ENCODE measurements around the gene BCAS1.

The BCAS1 gene

DNA sequence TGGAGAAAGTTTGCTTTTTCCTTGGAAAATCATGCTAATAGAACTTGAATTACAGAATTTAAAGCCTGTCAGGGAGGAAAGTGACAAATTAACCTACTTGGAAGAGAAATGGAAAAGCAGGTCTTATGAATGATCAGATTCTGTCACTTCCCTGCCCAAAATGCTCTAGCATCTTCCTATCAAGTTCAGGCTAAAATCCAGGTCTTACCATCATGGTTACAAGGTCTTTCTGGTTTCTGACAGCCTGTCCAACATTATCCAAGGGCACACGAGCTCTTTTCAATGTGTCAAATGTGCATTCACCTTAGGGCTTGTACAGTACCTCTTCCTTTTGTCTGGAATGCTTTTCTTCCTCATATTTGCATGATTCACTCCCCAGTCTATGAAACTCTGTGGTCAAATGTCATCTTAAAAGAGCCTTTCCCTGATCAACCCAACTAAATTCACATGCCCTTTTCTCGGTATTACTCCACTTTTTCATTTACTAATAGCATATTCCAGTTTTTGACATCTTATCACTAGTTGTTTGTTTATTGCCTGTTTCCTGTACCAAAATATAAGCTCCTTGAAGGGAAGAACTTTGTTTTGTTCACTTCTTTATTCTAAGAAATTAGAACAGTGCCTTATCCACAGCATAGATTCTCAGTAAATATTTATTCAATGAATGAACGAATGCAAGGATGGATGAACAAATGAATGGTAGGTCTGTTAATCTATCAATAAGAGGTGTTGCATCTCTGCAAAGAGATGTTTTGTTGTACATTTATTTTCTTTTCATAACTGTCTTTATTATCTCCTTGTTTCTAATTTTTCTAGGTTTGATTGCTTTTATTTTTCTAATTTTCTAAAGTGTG is 139.5 kb downstream of the BCAS1 start:
- in situ Hi-C loops (cut with HindIII; ENCODE audit: low pct_ligation_motif_present, low pct_unique_long_range_greater_than_20kb, low sequenced_read_pairs) = no loop called here
- no peak for DNase-seq

DNA sequence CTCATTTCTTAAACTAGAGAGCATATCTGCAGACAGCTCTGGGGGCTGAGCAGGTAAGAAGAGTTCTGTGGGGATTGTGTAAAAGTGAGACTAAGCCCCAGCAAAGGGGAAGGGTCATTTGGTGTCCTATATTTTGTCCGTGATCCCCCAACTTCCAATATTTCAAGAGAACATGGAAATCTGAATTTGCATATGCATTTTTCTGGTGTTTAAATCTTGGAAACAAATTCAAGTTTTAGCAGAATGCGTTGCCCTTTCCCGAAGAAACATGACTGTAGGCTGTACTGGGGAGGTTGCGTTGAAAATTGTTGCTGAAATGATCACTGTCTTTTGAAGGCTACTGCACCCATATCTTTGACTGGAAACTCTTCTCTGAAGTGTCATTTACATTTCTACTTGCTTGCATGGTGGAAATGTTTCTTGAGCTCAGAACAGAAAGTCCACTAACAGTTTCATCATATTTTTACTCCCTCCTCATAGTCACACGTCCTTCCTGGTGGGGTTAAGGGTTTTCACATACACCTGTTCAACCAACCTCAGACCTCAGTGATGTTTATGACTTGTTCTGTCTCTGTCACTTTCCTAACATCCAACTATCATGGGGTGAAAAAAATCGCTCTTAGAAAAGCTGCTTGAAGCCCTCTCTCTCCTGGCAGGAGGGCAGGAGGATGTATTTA is 140.3 kb downstream of the BCAS1 start:
- no peak for DNase-seq
- in situ Hi-C loops (cut with HindIII; ENCODE audit: low pct_ligation_motif_present, low pct_unique_long_range_greater_than_20kb, low sequenced_read_pairs) = no loop called here

DNA sequence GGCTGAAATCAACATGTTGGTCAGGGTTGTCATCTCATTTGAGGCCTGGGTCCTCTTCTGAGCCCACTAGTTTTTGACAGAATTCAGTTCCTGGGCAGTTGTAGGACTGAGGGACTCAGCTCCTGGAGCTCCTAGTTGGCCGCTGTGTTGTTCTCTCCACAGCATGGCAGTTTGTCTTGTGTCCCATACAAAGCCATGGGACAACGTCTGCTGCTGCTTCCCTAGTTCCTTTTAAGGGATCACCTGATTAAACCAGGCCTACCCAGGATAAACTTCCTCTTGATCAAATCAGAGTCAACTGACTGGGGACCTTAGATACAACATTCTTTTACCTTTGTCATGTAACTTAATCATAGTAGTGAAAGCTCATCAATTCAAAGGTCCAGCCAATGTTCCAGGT is 141.0 kb downstream of the BCAS1 start:
- in situ Hi-C loops (cut with HindIII; ENCODE audit: low pct_ligation_motif_present, low pct_unique_long_range_greater_than_20kb, low sequenced_read_pairs) = no loop called here
- no peak for DNase-seq

DNA sequence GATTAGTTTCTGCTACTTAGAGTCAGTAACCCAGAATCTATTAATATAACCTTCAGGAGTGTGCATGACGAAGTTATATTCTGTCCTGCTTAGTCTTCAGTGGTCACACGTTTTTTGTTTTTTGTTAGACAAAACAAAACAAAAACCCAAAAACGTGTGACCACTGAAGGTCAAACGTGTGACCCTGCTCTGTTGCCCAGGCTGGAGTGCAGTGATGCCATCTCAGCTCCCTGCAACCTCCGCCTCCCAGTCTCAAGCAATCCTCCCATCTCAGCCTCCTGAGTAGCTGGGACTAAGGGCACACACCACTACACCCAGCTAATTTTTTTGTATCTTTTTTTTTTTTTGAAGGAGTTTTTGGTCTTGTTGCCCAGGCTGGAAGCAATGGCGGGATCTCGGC is 142.4 kb downstream of the BCAS1 start:
- in situ Hi-C loops (cut with HindIII; ENCODE audit: low pct_ligation_motif_present, low pct_unique_long_range_greater_than_20kb, low sequenced_read_pairs) = no loop called here
- no peak for DNase-seq

DNA sequence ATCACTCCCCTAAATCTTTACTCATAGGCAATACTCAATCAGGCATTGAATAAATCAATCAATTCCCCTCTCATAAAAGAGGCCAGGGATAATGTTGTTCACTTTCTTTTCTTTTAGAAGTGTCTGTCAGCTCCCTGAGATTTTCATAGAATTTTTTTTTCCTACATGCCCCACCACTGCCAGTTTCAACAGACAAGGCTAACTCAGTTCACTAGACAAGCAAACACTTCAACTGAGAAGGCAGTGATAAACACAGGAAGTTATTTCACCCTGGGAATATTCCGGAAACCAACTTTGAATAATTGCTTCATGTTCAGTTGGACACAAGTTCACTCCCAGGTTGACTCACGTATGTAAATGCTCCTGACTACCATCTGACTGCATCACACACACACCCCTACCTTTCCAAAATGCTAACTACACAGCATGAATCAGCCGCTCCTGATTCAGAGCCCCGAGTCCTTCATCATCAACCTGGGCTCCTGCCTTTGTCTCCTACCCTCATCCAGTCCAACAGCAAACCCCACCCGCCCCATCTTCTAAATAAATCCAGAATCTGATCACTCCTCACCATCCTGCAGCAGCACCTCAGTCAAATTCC is 143.9 kb downstream of the BCAS1 start:
- in situ Hi-C loops (cut with HindIII; ENCODE audit: low pct_ligation_motif_present, low pct_unique_long_range_greater_than_20kb, low sequenced_read_pairs) = no loop called here
- DNase-seq = peak; percentile 81

DNA sequence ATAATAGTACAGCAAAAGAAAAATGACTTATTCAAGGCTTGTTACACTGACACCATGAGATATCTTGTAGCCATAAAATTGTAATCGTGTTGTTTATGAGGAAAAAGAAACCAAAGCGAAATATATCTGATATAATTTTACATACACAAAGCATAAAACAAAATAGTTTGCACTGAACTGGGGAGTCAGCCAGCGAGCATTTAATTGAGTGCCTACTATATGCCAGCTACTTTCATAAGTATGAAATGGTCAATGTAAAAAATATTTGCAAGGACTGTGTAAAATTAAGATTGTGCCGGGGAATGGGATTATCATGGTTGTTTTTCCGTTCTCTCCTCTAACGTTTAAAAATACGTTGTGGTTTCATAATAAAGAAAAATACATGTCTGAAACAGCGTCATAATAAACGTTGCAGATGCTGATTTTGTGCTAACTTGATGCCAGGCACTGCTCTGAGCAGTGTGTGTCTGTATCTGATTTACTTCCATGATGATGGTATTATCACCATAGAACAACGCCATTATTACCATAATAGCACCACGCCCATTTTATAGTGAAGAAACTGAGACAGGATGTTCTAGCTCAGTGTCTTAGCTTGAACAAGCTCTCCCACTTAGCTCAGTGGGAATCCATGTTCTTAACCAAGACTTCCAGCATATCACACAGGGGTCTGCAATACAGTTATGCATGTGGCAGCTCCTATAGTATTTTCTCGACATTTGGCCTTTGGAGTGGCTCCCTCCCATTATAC is 144.6 kb downstream of the BCAS1 start:
- DNase-seq = no peak
- in situ Hi-C loops (cut with HindIII; ENCODE audit: low pct_ligation_motif_present, low pct_unique_long_range_greater_than_20kb, low sequenced_read_pairs) = no loop called here

DNA sequence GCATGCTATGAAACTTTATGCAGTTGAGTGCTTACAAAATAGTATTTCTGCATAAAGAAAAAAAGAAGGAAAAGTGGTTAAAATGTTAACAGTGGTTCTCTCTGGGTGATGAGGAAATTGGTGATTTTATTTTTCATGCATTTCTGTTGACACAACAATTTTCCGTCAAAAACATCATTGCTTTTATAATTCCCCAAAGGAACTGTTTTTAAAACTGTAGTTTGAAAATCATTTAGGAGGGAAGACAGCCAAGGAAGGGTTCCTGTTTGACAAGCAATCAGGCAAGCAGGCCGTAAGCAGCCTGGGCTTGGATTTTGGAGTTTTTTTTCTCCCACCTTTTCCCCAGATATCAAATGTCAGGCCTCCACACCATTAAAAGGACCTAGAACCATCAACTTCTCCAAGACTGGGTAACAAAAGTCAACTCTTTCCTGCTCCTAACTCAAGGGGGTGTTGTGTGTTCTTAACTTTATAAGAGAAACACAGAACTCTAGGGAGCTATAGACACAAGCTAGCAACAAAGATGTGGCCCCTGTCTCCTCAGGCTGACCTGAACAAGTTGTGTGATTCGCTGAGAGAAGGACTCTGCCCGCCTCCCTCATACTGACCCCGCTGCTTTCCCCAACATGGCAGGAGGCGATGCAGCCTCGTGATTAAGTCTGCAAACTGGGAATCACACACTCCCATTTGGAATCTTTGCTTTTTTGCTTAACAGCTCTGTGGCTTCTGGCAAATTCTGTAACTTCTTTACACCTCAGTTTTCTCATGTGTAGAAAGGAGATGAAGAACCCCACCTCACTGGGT is 146.6 kb downstream of the BCAS1 start:
- DNase-seq = no peak
- in situ Hi-C loops (cut with HindIII; ENCODE audit: low pct_ligation_motif_present, low pct_unique_long_range_greater_than_20kb, low sequenced_read_pairs) = loop anchor here (25.0 kb wide), 1 partner anchor 161 kb away; no protein-coding TSS in a partner anchor

DNA sequence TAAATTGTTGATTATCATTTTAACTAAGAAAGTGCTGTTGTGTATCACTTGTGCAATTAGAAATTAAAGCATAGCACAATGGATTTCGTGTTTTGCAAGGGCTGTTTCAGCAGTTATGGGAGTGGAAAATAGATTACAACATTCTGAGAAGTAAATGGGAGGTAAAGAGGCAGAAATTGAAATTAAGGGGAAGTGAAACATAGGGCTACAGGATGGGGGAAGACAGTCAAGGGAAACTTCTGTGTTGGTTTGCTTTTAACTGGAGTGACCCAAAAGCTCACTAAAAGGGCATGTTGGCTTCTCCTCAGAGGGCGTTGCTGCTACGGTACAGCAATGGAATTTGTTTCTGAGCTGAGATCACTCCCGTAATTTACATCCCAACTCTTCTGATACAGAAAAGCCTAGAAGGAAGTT is 147.5 kb downstream of the BCAS1 start:
- DNase-seq = no peak
- in situ Hi-C loops (cut with HindIII; ENCODE audit: low pct_ligation_motif_present, low pct_unique_long_range_greater_than_20kb, low sequenced_read_pairs) = loop anchor here (25.0 kb wide), 1 partner anchor 161 kb away; no protein-coding TSS in a partner anchor

DNA sequence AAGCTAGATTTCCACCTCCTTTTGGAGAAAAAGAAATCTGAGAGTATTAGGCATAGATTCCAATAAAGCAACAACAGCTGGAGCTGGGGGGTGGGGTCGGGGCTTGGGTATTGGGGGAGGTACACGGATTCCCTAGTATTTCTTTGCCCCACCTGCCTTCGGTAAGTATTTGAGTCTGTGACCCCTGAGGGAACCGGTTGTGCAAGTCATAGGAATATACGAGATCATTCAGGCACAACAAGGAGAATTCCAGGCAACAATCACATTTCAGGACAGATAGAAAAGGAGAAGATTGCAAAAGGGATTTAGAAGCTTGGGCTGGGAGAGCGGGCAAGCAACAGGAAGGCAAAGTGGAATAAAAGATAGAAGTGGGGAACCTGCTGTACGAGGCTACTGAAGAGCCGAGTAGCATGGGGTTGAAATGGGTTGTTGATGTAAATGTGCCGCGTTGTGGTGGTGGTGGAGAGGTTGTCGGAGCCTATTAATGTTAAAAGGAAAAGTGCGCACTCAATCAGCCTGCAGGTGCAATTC is 148.9 kb downstream of the BCAS1 start:
- no peak for DNase-seq
- in situ Hi-C loops (cut with HindIII; ENCODE audit: low pct_ligation_motif_present, low pct_unique_long_range_greater_than_20kb, low sequenced_read_pairs) = loop anchor here (25.0 kb wide), 1 partner anchor 159 kb away; no protein-coding TSS in a partner anchor

DNA sequence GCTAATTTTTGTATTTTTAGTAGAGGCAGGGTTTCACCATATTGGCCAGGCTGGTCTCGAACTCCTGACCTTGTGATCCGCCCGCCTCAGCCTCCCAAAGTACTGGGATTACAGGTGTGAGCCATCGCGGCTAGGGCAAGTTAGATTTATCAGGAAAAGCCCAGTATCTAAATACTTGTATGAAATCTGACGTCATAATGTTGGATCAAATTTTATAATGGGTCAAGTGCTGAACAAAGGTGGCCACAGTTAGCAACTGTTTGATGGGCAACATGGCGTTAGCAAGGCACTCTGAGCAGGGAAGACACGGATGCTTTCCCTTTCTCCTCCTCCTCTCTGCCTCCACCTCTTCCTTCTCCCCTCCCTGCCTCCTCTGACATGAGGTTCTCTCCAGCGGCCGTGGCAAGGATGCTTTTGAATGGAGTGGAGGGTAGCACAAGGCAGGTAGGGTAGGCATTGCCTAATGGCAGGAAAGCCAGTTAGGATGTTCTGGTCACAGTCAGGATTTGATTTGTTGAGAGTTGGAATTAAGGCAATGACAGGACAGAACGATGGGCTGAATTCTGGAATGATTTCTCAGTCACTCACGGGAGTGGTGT is 149.6 kb downstream of the BCAS1 start:
- no peak for DNase-seq
- in situ Hi-C loops (cut with HindIII; ENCODE audit: low pct_ligation_motif_present, low pct_unique_long_range_greater_than_20kb, low sequenced_read_pairs) = loop anchor here (25.0 kb wide), 1 partner anchor 158 kb away; no protein-coding TSS in a partner anchor

DNA sequence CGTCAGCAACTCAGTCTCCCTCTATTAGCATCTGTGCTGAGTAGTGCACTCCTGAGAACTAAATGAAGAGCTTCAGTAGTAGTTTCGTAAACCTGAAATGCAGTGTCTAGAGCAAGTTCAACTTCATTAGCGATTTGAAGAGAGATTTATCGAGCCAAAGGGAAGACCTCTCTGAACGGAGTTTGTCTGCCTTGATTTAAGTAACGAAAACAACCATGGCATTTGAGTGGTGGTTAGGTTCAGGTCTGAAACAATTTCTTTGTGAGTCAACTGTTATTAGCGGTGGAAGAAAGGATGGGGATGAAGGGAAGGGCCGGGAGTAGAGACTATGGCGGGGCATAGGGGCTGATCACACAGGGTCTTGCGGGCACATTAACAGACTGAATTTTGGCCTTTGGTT is 150.5 kb downstream of the BCAS1 start:
- no peak for DNase-seq
- in situ Hi-C loops (cut with HindIII; ENCODE audit: low pct_ligation_motif_present, low pct_unique_long_range_greater_than_20kb, low sequenced_read_pairs) = loop anchor here (25.0 kb wide), 1 partner anchor 158 kb away; no protein-coding TSS in a partner anchor

DNA sequence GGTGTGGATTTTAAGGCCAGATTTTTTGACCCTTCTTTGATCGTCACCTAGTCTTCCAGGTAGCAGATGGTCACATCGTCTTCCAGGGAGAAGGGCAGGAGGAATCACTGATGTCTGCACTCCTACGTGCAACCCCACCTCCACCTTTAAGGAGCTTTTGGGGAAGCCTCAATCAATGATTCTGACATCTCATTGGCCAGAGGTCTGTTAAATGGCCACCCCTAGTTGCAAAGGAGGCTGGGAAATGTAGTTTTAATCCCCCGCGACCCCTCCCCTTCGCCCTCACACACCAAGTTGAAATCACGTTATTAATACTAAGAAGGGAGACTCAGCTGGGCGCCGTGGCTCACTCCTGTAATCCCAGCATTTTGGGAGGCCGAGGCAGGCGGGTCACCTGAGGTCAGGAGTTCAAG is 151.4 kb downstream of the BCAS1 start:
- no peak for DNase-seq
- in situ Hi-C loops (cut with HindIII; ENCODE audit: low pct_ligation_motif_present, low pct_unique_long_range_greater_than_20kb, low sequenced_read_pairs) = loop anchor here (25.0 kb wide), 1 partner anchor 157 kb away; no protein-coding TSS in a partner anchor

DNA sequence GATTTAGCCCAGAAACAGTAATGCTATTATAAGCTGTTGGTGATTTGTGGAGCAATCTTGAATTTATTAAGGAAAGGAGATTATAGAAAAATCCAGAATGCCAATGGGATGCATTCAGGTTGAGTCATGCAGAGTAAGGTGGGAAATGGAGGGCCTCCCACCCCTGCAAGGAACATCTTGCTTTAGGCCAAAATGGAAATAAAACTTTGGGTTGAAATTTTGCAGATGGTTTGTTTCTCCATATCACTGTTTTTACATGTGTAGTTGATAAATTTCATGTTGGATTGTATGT is 152.4 kb downstream of the BCAS1 start:
- in situ Hi-C loops (cut with HindIII; ENCODE audit: low pct_ligation_motif_present, low pct_unique_long_range_greater_than_20kb, low sequenced_read_pairs) = loop anchor here (25.0 kb wide), 1 partner anchor 156 kb away; no protein-coding TSS in a partner anchor
- DNase-seq = no peak

DNA sequence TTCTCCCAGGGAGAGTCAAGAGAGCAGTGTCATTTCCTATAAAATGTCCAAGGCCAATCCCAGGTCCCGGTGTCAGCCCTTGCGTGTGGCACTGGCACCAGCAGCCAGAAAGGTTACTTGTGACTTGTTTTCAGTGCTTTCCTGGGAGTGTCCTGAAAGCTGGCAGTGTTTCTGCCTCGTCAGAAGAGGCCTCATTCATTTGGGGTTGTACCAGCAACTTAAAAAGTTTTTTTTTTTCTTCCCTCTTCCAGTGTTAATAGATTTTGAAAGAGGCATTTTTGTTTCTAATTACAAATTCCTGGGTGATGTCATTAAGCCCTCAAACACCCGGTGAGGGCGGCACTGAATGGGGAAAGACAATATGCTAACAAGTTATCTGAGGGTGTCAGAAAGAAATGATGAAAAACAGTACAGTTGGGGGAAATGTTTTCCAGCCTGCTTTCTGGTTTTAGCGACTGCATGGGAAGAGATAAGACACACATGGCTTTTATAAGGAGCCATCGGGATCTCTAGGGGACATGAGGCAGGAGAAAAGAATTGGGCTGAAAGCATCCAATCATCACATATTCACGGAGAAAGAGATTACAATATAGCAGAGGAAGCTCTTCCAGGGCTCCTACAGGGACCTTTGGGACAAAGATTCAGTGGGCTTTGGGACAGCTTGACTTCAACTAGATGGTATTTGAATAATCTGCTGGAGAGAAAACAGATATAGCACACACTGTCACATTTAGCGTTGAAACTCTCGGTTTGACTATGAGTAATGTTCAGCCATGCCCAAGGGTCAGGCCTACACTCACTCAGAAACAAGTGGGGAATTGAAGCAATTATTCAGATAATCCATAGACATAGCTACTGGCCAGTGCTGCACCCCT is 153.0 kb downstream of the BCAS1 start:
- in situ Hi-C loops (cut with HindIII; ENCODE audit: low pct_ligation_motif_present, low pct_unique_long_range_greater_than_20kb, low sequenced_read_pairs) = loop anchor here (25.0 kb wide), 1 partner anchor 155 kb away; no protein-coding TSS in a partner anchor
- no peak for DNase-seq

DNA sequence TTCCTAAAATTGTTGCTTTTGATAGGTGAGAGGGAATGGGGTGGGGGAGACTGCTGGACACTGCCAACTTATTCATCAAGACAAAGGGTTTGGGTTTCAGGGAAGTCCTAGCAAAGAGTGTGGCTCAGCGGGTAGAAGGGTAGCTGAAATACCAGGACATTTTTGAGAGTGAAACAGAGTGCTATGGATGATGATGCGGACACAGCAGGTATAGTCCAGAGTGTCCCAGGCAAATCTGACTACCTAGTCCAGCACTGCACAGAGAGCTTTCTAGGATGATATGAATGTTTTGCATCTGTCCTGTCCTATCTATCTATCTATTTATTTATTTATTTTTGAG is 154.3 kb downstream of the BCAS1 start:
- in situ Hi-C loops (cut with HindIII; ENCODE audit: low pct_ligation_motif_present, low pct_unique_long_range_greater_than_20kb, low sequenced_read_pairs) = loop anchor here (25.0 kb wide), 1 partner anchor 154 kb away; no protein-coding TSS in a partner anchor
- DNase-seq = no peak

DNA sequence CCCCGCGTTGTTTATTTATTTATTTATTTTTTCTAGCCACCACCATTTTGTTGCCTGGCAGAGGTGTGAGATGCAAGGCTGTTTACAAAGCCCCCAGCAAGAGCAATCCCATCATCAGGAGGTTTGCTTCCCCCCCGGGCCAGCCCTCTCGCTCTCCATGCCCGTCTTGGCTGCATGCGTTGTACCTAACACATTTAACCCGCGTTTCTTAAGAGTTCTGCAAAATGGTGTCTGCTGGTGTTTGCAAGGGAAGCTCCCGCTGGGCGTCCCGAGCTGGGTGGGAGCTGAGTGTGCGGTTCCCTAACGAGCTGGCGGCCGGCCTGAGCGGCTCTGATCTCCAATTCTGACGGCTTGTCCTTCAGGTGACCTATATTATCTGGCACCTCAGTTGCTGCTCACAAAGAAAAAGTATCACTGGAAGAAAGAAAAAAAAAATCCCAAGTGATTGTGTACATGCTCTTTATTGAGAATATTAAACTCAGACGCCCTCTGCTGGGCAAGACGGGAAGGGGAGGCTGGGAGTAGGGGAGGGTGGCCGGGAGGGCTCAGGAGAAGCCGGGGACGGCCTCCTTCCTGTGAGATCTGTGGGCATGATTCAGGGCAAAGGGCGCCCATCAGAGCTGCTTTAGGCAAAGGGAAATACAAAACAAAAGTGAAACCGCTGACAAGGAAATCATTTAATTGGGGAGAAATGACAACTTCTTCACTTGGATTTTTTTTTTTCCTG is 154.8 kb downstream of the BCAS1 start:
- peak; percentile 92 for DNase-seq
- in situ Hi-C loops (cut with HindIII; ENCODE audit: low pct_ligation_motif_present, low pct_unique_long_range_greater_than_20kb, low sequenced_read_pairs) = loop anchor here (25.0 kb wide), 1 partner anchor 153 kb away; no protein-coding TSS in a partner anchor

Data from ACHN (cell line).